Neural cell (in vitro differentiated cells): Measurements from ENCODE around the gene WDR91. TPM values are rescaled to one million over a fixed set of nuclear protein-coding genes. Genes with fewer than 3 reads are reported as not detected.

Experiments used
- H2AFZ ChIP-seq: fragments of 200-600, 300-800 bp; sonication (generic), shearing (Covaris generic); 2 replicates; pipeline ENCODE4 v1.6.0; 2014; ENCODE audit warnings: low read depth, mild to moderate bottlenecking, antibody characterized with exemption, low read length, moderate library complexity
- H3F3A ChIP-seq: fragments of 200-600 bp; shearing (Covaris generic); 2 replicates; pipeline ENCODE4 v1.6.1; 2016; ENCODE audit warnings: mild to moderate bottlenecking, moderate library complexity, mixed read lengths, antibody characterized with exemption, low read length; ENCODE audit not compliant: insufficient read depth, poor library complexity, severe bottlenecking
- H3K27ac ChIP-seq: fragments of 200-600, 300-800 bp; sonication (generic), shearing (Covaris generic); 2 replicates; pipeline ENCODE4 v1.5.1; 2014; ENCODE audit warnings: mild to moderate bottlenecking, low read length, moderate library complexity
- H3K27me3 ChIP-seq: fragments of 300-800, 200-600 bp; sonication (generic), shearing (Covaris generic); 2 replicates; pipeline ENCODE4 v1.6.0; 2014; ENCODE audit warnings: mild to moderate bottlenecking, low read depth, low read length, moderate library complexity; ENCODE audit not compliant: insufficient read depth
- H3K36me3 ChIP-seq: fragments of 300-800, 200-600 bp; sonication (generic), shearing (Covaris generic); 2 replicates; pipeline ENCODE4 v1.5.1; 2014; ENCODE audit warnings: mild to moderate bottlenecking, antibody characterized with exemption, low read length, moderate library complexity; ENCODE audit not compliant: insufficient read depth
- H3K4me2 ChIP-seq: fragments of 300-800, 200-600 bp; sonication (generic), shearing (Covaris generic); 2 replicates; pipeline ENCODE4 v1.6.0; 2014; ENCODE audit warnings: mild to moderate bottlenecking, low read length
- H3K4me3 ChIP-seq: fragments of 300-800, 200-600 bp; sonication (generic), shearing (Covaris generic); 2 replicates; pipeline ENCODE4 v1.5.1; 2014; ENCODE audit warnings: mild to moderate bottlenecking, low read length, moderate library complexity
- H3K79me2 ChIP-seq: fragments of 200-600 bp; shearing (Covaris generic); replicated peaks from 2 replicates; pipeline ENCODE4 v1.6.0; 2014; ENCODE audit warnings: mild to moderate bottlenecking, low read length, moderate library complexity; ENCODE audit not compliant: insufficient read depth
- H3K9ac ChIP-seq: fragments of 300-800, 200-600 bp; sonication (generic), shearing (Covaris generic); 2 replicates; pipeline ENCODE4 v1.6.1; 2016; ENCODE audit warnings: mild to moderate bottlenecking, low read length, mixed read lengths
- H3K9me2 ChIP-seq: fragments of 200-600 bp; shearing (Covaris generic); 2 replicates; pipeline ENCODE4 v1.6.1; 2016; ENCODE audit warnings: mild to moderate bottlenecking, low read length, mixed read lengths; ENCODE audit not compliant: insufficient read depth
- H3K9me3 ChIP-seq: fragments of 200-600, 300-800 bp; sonication (generic), shearing (Covaris generic); 2 replicates; pipeline ENCODE4 v1.6.1; 2016; ENCODE audit warnings: mild to moderate bottlenecking, mixed run types, low read length, moderate library complexity, mixed read lengths
- H4K20me1 ChIP-seq: fragments of 200-600 bp; shearing (Covaris generic); 2 replicates; pipeline ENCODE4 v1.6.1; 2016; ENCODE audit warnings: mild to moderate bottlenecking, mixed run types; ENCODE audit not compliant: insufficient read depth
- EP300 ChIP-seq: fragments of 450-650 bp; conservative IDR thresholded peaks from 2 replicates; pipeline ENCODE4 v1.6.1; 2014; ENCODE audit warnings: antibody characterized with exemption, mild to moderate bottlenecking, moderate library complexity; ENCODE audit not compliant: poor library complexity, severe bottlenecking
- EZH2 ChIP-seq: fragments of 200-600, 300-800 bp; shearing (Covaris generic), sonication (generic); IDR thresholded peaks from 2 replicates; pipeline ENCODE4 v1.6.1; 2014; ENCODE audit warnings: antibody characterized with exemption, low read length, borderline replicate concordance, mild to moderate bottlenecking; ENCODE audit not compliant: insufficient read depth, poor library complexity, severe bottlenecking
- MXI1 ChIP-seq: fragments of 450-650 bp; conservative IDR thresholded peaks from 2 replicates; pipeline ENCODE4 v1.6.1; 2014; ENCODE audit warnings: antibody characterized with exemption, mild to moderate bottlenecking; ENCODE audit not compliant: poor library complexity, severe bottlenecking
- POLR2AphosphoS5 ChIP-seq: IDR thresholded peaks from 2 replicates; pipeline ENCODE4 v1.6.1; 2012
- RAD21 ChIP-seq: fragments of 450-650 bp; conservative IDR thresholded peaks from 2 replicates; pipeline ENCODE4 v1.6.1; 2014; ENCODE audit warnings: antibody characterized with exemption, mild to moderate bottlenecking, moderate library complexity
- REST ChIP-seq: IDR thresholded peaks from 2 replicates; pipeline ENCODE4 v1.6.1; 2012; ENCODE audit warnings: borderline replicate concordance
- SMC3 ChIP-seq: fragments of 450-650 bp; conservative IDR thresholded peaks from 2 replicates; pipeline ENCODE4 v1.6.1; 2014; ENCODE audit warnings: antibody characterized with exemption, mild to moderate bottlenecking, moderate library complexity; ENCODE audit not compliant: poor library complexity
- TAF1 ChIP-seq: IDR thresholded peaks from 2 replicates; pipeline ENCODE4 v1.6.1; 2012; ENCODE audit warnings: low read depth
- polyA plus RNA-seq: library from polyadenylated mRNA; depleted of rRNA; stranded (reverse); fragments of >200 nt; gene quantifications from 2 replicates; pipeline ENCODE4 v1.2.3, GENCODE V29; 2014
- TF ChIP-seq, protein P1 (sequence below): fragments of 450-650 bp; IDR thresholded peaks from 2 replicates; pipeline ENCODE4 v1.5.1; 2014; ENCODE audit warnings: antibody characterized with exemption, mild to moderate bottlenecking, moderate library complexity; ENCODE audit not compliant: poor library complexity, severe bottlenecking

WDR91 gene
- polyA plus RNA-seq, 1 donor from 2014 or later = 17.7 TPM

DNA sequence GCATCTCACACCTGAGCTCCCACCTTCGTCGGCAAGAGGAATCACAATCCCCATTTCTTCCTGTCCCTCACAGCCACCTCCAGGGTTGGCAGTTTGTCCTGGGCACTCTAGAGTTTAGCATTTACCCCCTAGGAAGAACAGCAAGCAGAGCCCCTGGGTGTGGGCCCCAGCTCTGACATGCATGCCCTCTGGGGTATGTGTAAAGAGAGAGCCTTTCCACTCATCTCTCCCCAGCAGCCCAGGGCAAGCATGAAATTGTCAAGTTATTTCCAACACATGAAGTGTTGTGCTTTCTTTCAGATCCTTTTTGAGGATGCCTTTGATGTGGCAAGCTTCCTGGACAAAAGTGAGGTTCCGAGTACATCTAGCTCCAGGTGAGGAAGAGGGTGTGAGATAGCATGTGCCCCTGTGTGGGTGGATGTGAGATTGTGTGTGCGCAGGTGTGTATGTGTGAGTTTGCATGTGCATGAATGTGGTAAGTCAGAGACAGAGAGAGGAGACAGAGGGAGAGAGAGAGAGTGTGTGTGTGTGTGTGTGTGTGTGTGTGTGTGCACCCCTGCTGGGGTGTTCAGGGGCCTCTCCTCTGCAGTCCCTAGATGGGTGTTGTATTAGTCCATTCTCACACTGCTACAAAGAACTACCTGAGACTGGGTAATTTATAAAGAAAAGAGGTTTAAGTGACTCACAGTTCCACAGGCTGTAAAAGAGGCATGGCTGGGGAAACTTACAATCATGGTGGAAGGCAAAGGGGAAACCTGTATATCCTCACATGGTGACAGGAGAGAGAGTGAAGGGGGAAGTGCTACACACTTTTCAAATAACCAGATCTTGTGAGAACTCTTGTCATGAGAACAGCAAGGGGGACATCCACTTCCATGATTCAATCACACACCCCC is 40.4 kb upstream of the WDR91 start:
- no peaks in the 10 kb centered on the region for H3K79me2 ChIP-seq
- no peak overlapping the region for H3K27ac ChIP-seq
- no peak overlapping the region for H3K9ac ChIP-seq
- H3K9me3 ChIP-seq = no peaks in the 10 kb centered on the region
- H3K4me2 ChIP-seq = no peak overlapping the region
- no peaks in the 10 kb centered on the region for H3K27me3 ChIP-seq
- no peaks in the 10 kb centered on the region for H3K9me2 ChIP-seq
- H3F3A ChIP-seq = no peaks in the 10 kb centered on the region
- H4K20me1 ChIP-seq = no peaks in the 10 kb centered on the region
- TF ChIP-seq SMC3 (no peak), EZH2 (no peak), TAF1 (no peak), REST (no peak), EP300 (no peak), POLR2AphosphoS5 (no peak), RAD21 (no peak), MXI1 (no peak)
- TF ChIP-seq, protein P1, sequence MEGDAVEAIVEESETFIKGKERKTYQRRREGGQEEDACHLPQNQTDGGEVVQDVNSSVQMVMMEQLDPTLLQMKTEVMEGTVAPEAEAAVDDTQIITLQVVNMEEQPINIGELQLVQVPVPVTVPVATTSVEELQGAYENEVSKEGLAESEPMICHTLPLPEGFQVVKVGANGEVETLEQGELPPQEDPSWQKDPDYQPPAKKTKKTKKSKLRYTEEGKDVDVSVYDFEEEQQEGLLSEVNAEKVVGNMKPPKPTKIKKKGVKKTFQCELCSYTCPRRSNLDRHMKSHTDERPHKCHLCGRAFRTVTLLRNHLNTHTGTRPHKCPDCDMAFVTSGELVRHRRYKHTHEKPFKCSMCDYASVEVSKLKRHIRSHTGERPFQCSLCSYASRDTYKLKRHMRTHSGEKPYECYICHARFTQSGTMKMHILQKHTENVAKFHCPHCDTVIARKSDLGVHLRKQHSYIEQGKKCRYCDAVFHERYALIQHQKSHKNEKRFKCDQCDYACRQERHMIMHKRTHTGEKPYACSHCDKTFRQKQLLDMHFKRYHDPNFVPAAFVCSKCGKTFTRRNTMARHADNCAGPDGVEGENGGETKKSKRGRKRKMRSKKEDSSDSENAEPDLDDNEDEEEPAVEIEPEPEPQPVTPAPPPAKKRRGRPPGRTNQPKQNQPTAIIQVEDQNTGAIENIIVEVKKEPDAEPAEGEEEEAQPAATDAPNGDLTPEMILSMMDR = no peak
- no peaks in the 10 kb centered on the region for H3K36me3 ChIP-seq
- H3K4me3 ChIP-seq = no peak overlapping the region
- H2AFZ ChIP-seq = no peak overlapping the region

DNA sequence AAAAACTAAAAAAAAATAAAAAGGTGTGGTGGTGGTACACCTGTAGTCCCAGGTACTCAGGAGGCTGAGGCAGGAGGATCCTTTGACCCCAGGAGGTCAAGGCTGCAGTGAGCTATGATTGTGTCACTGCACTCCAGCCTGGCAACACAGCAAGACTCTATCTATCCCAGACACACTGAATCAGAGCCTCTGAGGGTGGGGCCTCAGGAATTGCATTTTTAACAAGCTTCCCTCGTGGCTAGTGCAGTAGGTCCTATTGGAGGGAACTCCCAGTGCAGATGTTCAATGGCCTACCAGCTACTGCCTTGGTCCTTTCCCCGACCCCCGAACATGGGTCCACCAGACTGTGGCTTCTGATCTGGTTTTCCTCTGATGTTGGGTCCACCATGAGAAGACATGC is 37.2 kb upstream of the WDR91 start:
- Histone ChIP-seq H3K9ac (no peak overlapping the region), H3K9me2 (no peaks in the 10 kb centered on the region), H3K9me3 (no peaks in the 10 kb centered on the region), H3K4me3 (no peak overlapping the region), H3K27me3 (no peaks in the 10 kb centered on the region), H2AFZ (no peak overlapping the region), H3F3A (no peaks in the 10 kb centered on the region), H3K79me2 (no peaks in the 10 kb centered on the region), H4K20me1 (no peaks in the 10 kb centered on the region), H3K4me2 (no peak overlapping the region), H3K27ac (no peak overlapping the region), H3K36me3 (no peaks in the 10 kb centered on the region)
- no peak for TF ChIP-seq SMC3
- TF ChIP-seq EP300 = no peak
- no peak for TF ChIP-seq MXI1
- TF ChIP-seq EZH2 = no peak
- no peak for TF ChIP-seq RAD21
- no peak for TF ChIP-seq REST
- TF ChIP-seq POLR2AphosphoS5 = no peak
- TF ChIP-seq, protein P1 = no peak
